ENCODE measurements around the gene RGS6.

The RGS6 gene

DNA sequence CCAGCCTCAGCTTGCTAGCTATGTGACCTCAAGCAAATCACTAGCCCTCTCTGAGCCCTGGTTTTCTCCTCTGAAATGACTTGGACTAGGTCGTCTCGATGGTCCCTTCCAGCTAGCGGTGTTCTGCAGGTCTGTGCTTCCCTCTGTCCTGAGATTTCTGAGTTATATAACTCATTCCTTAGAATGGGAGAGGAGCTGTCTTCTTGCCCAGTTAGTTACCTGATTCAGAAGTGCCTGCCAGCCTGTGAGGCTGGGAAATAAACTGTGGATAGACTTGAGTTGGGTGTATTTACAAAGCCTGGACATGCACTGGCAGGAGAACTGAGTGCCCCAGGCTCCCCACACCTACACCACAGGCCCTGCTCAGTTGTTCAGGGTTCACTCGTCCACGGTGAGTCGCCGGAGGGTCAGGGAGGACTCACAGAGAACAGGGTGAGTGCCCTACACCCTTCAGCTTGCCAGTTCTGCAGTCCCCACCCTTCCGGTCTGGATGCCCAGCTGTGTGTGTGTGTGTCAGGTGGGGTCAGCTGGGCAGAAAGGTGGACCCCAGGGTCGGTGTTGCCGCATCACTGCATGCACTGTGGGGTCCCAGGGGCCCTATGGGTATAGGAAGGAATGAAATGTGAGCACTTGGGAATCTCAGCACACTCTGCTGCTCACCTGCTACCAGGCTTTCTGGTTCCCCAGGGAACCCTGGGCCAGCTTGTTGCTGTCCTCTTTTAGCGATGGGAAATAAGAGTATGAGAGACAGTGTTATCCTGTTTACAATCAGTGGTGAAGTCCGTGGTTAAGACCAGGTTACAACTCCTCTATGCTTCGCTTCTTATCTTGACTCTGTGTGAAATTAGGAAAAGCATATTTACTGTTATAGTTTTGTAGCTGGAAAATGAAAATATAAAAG, 613.4 kb downstream of the RGS6 start:
- H3K4me3 ChIP-seq (ENCODE audit: low read depth, low read length): no peak overlapping the region
- TF ChIP-seq, protein P1, sequence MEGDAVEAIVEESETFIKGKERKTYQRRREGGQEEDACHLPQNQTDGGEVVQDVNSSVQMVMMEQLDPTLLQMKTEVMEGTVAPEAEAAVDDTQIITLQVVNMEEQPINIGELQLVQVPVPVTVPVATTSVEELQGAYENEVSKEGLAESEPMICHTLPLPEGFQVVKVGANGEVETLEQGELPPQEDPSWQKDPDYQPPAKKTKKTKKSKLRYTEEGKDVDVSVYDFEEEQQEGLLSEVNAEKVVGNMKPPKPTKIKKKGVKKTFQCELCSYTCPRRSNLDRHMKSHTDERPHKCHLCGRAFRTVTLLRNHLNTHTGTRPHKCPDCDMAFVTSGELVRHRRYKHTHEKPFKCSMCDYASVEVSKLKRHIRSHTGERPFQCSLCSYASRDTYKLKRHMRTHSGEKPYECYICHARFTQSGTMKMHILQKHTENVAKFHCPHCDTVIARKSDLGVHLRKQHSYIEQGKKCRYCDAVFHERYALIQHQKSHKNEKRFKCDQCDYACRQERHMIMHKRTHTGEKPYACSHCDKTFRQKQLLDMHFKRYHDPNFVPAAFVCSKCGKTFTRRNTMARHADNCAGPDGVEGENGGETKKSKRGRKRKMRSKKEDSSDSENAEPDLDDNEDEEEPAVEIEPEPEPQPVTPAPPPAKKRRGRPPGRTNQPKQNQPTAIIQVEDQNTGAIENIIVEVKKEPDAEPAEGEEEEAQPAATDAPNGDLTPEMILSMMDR (IDR thresholded peaks at IDR 0.05; ENCODE audit: low read depth, low read length): no peak

DNA sequence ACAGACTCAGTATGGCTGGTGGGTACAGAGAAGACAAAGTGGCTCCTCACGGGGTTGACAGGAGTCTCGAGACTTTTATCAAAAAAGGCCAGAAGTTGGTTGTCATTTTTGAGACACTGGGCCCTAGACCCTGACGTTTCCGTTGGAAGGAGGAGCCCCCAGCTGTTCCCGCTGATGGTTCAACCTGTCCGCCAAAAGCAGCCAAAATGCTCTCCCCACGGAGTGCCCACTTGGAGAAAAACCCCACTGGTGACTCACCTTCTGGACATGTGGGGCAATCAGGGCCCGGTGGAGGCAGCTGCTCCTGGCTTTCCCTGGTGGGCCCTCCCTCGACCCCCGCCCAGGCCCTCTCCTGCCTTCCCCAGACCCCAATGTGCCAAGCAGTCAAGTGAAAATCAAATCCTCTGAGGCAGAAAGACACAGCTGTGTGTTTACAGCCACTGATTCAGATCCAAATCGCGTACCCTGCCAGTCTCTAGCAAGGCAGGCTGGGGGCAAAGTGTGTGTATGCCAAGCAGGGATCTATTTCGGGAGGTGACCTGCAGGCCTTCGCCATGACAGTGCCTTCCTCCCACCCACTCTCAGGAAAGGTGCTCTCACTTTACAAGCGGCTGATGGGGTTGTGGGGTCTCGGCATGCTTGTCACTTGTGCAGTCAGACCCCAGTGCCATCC, 614.3 kb downstream of the RGS6 start:
- H3K4me3 ChIP-seq (ENCODE audit: low read depth, low read length): no peak overlapping the region
- TF ChIP-seq, protein P1 (IDR thresholded peaks at IDR 0.05; ENCODE audit: low read depth, low read length): no peak

DNA sequence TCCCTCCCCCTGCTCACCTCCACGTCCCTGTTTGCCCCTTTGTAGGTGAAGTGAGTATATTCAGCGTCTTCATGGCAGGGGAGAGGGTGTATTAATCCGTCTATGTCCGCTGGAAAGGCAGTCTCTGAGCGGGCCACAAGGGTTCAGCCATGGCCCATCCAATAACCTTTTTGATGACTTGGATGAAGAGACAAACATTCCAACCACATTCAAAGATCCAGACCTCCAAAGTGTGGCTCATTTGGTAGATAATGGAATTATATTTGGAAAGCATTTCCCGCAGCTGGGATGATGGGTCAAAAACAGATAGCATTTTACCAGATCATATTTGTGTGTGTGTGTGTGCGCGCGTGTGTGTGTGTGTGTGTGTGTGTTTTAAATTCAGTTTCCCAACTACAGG, 615.8 kb downstream of the RGS6 start:
- TF ChIP-seq, protein P1 (IDR thresholded peaks at IDR 0.05; ENCODE audit: low read depth, low read length): no peak
- H3K4me3 ChIP-seq (ENCODE audit: low read depth, low read length): no peak overlapping the region

DNA sequence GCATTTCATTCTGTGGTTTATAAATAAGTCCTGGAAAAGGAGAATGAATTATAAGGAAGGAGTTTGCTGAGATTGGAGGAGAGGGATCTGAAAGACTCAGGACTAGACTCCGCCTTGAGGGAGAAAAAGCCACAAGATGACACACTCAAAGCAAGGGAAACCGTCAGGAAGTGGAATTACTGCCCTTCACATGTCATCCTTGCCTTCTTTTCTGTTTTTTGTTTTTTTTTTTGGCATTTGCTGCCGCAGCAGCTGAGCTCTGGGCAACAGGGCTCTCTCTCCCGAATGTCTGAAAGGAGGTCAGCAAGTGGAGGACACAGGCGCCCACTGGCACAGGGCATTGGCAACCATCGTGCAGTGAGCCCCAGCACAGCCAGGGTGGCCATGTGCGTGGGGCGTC, 616.8 kb downstream of the RGS6 start:
- TF ChIP-seq, protein P1 (IDR thresholded peaks at IDR 0.05; ENCODE audit: low read depth, low read length): no peak
- H3K4me3 ChIP-seq (ENCODE audit: low read depth, low read length): no peak overlapping the region

DNA sequence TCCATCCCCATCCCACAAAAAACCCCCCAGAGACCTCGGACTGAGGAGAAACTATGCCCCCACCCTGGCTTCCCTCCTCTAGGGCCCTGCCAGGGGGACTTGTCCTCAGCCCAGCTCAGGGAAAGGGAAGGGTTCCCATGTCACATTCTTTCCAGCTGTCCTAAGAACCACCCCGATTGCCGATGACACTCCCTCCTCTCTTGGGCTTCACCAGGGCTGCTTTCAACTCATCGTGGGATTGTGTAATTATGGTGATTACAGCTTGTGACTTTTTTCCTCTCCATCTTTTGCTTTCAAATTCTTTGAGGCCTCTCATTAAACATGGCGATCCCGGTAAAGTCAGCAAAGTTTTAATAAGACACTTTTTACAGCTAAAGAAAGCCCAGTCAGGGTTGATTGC, 617.6 kb downstream of the RGS6 start:
- TF ChIP-seq, protein P1 (IDR thresholded peaks at IDR 0.05; ENCODE audit: low read depth, low read length): no peak
- no peak overlapping the region for H3K4me3 ChIP-seq (ENCODE audit: low read depth, low read length)

DNA sequence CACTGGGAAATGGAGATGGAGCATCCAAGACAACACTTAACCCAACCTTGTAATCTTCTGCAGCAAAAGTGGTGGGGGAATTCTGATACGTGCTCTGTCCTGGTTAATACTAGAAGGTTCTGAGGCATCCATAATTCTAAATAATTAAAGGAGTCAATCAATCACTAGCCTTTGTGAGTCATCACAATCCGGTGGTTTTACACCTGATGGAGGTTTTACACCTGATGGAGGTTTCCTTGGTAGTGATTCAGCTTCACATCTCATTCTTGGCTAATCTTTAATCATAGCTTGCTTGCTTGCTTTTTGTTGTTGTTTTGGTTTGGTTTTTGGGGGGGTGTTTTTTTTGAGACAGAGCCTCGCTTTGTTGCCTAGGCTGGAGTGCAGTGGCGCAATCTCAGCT, 618.3 kb downstream of the RGS6 start:
- no peak overlapping the region for H3K4me3 ChIP-seq (ENCODE audit: low read depth, low read length)
- TF ChIP-seq, protein P1 (IDR thresholded peaks at IDR 0.05; ENCODE audit: low read depth, low read length): no peak

DNA sequence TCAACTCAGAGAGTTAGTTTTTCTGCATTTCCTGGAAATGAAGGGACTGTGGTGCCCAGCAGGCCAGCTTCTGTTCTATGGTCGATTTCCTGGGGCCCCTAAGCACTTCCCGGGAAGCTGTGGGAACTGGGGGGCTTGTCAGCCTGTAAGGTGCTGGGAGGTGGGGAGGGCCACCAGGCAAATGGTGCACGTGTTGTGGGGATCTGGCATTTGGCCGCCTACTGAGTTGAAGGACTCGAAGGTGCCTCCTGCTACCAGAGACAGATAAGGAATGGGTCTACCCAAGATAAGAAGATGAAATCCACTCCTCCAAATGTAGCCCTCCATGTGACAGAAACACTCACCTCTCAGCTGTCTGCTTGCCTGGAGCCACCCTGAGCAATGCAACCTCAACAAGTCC, 620.0 kb downstream of the RGS6 start:
- no peak overlapping the region for H3K4me3 ChIP-seq (ENCODE audit: low read depth, low read length)
- TF ChIP-seq, protein P1 (IDR thresholded peaks at IDR 0.05; ENCODE audit: low read depth, low read length): no peak

All from WI38 (cell line).